HL-60/S4 treated with phorbol 12-myristate 13-acetate at 8.2 ng/mL for 4 days and 3 days (cell line): ENCODE data around the gene MLX.

Experiments used
- in situ Hi-C: fragments of 300-500 bp; cut with MboI; formaldehyde crosslinking; loops from 2 replicates; pipeline ENCODE4 v1.15.0; 2022; ENCODE audit warnings: low sequenced_read_pairs

Gene MLX

GRCh38 chr17:42566883-42567573, at the start of gene MLX:
TSS of gene MLX (plus strand) at chr17:42567100. CDS start at chr17:42567125, 25 bp downstream.
- in situ Hi-C loops = no loop called here

DNA sequence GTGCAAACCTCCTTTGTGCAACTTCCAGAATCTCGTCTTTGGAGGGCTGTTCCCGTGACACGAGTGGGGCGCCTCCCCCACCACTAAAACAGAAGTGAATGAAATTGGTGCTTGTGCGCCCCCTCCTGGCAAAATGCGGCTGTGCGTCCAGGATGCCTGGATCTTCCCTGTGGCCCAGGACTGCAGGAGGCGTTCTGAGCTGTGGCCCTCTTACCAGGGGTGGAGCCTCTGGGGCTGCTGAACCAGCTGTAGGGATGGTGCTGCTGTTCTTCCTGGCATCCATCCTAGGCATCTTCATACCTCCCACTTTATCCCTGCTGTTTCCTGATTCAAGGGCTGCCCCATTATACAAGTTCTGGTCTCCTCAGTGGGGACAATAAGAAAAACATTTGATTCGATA, 49.4 kb upstream of the MLX start:
- in situ Hi-C loops = no loop called here

GRCh38 chr17:42518046-42518754, 48.7 kb upstream of the MLX start:
- in situ Hi-C loops = no loop called here

GRCh38 chr17:42518755-42519545, 48.0 kb upstream of the MLX start:
- in situ Hi-C loops = no loop called here

DNA sequence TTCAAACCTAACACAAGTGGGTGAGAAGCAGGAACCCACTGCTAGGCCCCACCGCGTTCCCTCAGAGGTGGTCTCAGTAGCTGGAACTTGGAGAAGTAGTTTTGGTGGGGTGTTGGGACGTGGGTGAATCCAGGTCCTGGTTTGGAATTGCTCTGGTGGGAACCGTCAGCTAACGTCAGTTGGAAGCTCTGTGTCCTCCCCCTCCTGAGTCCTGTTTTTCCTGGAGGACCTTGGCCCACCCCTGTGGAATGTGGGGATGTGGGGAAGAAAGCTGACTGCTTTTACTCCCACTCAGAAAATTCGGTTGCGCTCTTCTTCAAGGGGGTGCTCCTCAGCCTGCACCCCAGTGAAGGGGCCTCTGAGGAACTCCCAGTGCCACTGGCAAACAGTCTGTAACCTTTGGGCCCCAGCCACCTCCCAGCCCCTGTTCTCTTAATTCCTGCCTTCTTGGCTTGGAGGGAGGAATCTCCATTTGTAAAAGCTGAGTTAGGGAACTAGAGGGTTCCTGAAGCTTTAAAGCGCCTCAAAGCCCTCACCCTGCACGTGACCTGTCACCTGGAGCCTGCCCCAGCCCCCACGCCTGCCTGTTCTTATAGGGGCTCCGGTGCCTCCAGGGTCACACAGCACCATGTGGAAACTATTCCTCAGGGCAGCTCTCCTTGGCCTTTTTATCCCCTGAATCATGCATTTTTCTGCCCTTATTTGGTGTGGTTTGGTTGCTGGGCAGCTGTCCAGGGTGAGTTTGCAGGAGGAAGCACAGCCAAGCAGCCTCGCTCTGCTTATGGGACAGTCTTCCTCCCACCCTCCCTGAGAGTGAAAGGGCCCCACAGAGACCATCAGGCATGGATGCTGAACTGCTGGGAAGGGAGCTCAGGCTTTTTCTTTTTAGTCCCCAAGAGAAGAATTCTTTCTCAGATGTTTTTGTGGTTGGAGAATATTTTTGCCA, 47.1 kb upstream of the MLX start:
- in situ Hi-C loops = no loop called here

GRCh38 chr17:42520540-42520951, 46.4 kb upstream of the MLX start:
- in situ Hi-C loops = no loop called here

DNA sequence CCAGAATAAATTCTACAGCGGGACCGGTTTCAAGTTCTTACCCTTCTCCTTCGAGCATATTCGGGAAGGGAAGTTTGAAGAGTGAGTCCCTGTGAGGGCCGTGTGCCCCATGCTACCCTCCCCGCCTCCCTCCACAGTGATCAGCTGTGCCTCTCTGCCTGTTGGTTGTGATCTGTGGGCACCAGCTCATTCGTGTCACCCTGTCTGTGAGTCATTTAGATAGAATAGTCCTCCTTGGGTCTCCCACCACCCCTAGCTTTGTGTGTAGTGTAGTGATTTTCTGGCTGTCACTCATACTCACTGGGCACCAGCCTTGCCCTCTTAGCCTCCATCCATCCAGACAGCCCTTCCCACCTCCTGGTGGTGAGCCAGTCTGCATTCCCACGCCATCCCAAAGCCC, 45.9 kb upstream of the MLX start:
- in situ Hi-C loops = no loop called here

- in situ Hi-C loops = no loop called here
Measured at GRCh38 chr17:42521666-42522262, 45.1 kb upstream of the MLX start.

- in situ Hi-C loops = no loop called here
Measured at GRCh38 chr17:42522263-42522790, 44.6 kb upstream of the MLX start.

DNA sequence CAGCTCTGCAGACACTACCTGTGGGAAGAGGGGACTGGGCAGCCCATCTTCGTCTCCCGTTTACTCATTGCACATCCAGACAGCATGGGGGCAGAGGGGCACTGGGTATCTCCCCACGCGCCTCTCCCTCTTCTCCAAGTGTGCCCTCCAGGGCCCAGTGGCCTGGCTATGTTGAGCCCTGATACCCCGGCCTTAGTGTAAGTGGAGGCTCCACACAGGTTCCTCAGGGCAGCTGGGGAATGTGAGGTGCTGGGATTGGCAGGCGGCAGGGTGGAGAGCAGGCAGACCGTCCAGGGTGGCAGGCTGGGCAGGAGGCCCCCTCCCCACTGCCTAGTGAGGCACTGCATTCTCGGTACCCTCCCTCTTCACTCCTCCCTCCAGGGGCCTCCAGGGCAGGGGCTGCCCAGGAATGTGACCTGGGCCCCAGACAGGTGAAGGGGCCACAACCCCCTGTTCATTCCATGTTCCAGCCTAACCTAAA, 44.1 kb upstream of the MLX start:
- in situ Hi-C loops = no loop called here

GRCh38 chr17:42525221-42525620, 41.7 kb upstream of the MLX start:
- in situ Hi-C loops = no loop called here

GRCh38 chr17:42526031-42526444, 40.9 kb upstream of the MLX start:
- in situ Hi-C loops = no loop called here

DNA sequence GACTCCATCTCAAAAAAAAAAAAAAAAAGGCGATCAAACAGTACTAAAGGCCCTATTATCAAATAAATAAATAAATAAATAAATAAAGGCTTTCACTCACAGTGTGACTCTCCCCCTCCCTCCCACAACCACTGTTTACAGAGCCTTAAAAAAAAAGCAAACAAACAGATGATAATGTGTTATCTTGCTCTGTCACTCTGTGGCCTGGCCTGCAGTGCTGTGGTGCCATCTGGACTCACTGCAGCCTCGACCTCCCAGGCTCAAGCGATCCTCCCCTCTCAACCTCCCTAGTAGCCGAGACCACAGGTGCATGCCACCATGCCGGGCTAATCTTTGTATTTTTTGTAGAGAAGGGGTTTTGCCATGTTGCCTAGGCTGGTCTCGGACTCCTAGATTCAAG, 39.0 kb upstream of the MLX start:
- in situ Hi-C loops = no loop called here

DNA sequence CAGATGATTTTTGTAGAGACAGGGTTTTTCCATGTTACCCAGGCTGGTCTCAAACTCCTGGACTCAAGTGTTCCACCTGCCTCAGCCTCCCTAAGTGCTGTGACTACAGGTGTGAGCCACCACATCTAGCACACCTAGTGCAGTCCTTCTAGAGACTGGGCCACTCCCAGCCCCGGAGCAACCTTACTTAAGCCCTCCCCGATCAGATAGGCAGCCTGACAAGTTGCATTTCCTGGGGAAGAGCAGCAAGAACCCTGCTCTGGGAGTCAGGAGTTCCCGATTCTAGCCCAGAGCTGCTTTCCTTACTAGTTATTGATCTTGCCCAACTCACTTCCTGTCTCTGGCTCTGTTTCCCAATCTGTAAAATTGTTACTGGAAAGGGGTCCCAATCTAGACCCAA, 37.8 kb upstream of the MLX start:
- in situ Hi-C loops = no loop called here

- in situ Hi-C loops = no loop called here
Measured at GRCh38 chr17:42530952-42531454, 35.9 kb upstream of the MLX start.

DNA sequence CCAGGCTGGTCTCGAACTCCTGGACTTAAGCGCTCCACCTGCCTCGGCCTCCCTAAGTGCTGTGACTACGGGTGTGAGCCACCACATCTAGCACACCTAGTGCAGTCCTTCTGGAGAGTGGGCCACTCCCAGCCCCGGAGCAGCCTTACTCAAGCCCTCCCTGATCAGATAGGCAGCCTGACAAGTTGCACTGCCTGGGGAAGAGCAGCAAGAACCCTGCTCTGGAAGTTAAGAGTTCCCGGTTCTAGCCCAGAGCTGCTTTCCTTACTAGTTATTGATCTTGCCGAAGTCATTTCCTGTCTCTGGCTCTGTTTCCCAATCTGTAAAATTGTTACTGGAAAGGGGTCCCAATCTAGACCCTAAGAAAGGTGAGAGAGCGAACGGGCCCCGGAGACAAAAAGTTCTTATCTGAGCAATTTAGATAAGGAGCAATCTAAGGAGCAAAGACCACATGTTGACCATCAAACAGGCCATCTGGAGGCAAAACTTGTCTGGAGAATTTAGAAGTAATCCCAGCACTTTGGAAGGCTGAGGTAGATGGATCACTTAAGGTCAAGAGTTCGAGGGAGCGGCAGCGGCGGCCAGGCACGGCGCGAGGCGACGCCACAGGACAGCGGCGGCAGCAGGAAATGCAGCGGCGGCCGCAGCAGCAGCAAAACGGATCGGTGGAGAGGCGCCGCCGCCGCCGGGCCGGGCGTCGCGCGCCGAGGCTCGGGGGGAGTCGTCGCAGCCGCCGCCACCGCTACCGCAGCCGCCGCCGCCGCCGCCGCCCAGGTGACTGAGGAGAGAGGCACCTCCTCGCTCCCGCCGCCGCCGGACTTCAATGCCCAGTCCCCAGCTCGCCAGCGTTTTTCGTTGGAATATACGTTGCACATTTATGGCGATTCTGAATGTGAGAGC, 35.2 kb upstream of the MLX start:
- in situ Hi-C loops = no loop called here

GRCh38 chr17:42535155-42536047, 31.5 kb upstream of the MLX start:
- in situ Hi-C loops = no loop called here

- in situ Hi-C loops = no loop called here
Measured at GRCh38 chr17:42536048-42536371, 30.9 kb upstream of the MLX start, which contains the start of gene NAGLU. TSS of gene NAGLU (plus strand) at chr17:42536241. CDS start at chr17:42536273, 32 bp downstream.
